K562 (cell line): ENCODE data around the gene LENG8. TPM values are rescaled to one million over a fixed set of nuclear protein-coding genes. Genes with fewer than 3 reads are reported as not detected.
"Not testable (repeated sequence)": the region's sequence is repeated elsewhere in the genome, so short reads cannot be mapped to it uniquely, and the experiment has no call there.

Source experiments
- ATAC-seq: fragments of 200-7000 bp; cut with Tn5 transposase; 3 replicates; pipeline ENCODE4 v1.9.1; 2020; ENCODE audit warnings: moderate library complexity
- BruUV-seq: library from RNA; stranded (reverse); fragments of 400-500 nt; replicated peaks from 2 replicates; lab custom pipeline; 2021; lab: Mats Ljungman, UMichigan
- CTCF ChIA-PET: fragments of 300-600 bp; formaldehyde crosslinking; extraction: SDS; loops from one replicate; lab custom pipeline; 2021; ENCODE audit warnings: low intra/inter-chr PET ratio; lab: Yijun Ruan, JAX
- POLR2A ChIA-PET: fragments of 300-600, 350-650 bp; sonication (Branson Sonifier 250); formaldehyde crosslinking; extraction: SDS; loops from one replicate; lab custom pipeline; 2021; ENCODE audit warnings: antibody characterized with exemption, inconsistent platforms; lab: Yijun Ruan, JAX
- DNase-seq, 4 experiments: peaks; one replicate each; pipeline versions ENCODE4 v3.0.0 to v3.0.0-alpha.2; 2011 to 2018; ENCODE audit warnings: low spot score in 3 of 4, mixed read lengths in 3 of 4; ENCODE audit errors: extremely low read depth in 1 of 4
- FAIRE-seq: peaks from 2 replicates; lab custom pipeline; 2011; peaks lifted over from hg19 to GRCh38; lab: Jason Lieb, UNC
- H2AFZ ChIP-seq: 2 replicates; pipeline ENCODE4 v1.6.0; 2011; ENCODE audit warnings: low read depth, low read length, control low read depth, inconsistent platforms
- H3K27ac ChIP-seq: fragments of 200-600 bp; 3 replicates; pipeline ENCODE4 v1.8.0; 2011; ENCODE audit warnings: low read depth, mild to moderate bottlenecking, control low read depth, inconsistent platforms, low read length, moderate library complexity, mixed read lengths; ENCODE audit errors: extremely low read depth
- H3K27me3 ChIP-seq, 2 experiments: fragments of 300-600 bp in 1 of 2; 2 replicates in 1 of 2; 3 replicates in 1 of 2; pipeline versions ENCODE4 v1.6.0 to v1.8.0; 2011; ENCODE audit warnings: inconsistent platforms in 2 of 2, low read length in 2 of 2, mild to moderate bottlenecking in 1 of 2, mixed read lengths in 1 of 2, moderate library complexity in 1 of 2; ENCODE audit not compliant: control insufficient read depth in 2 of 2, insufficient read depth in 2 of 2
- H3K36me3 ChIP-seq: fragments of 300-600 bp; 3 replicates; pipeline ENCODE4 v1.8.0; 2011; ENCODE audit warnings: mild to moderate bottlenecking, low read length, inconsistent platforms; ENCODE audit not compliant: control insufficient read depth, insufficient read depth
- H3K4me1 ChIP-seq, 2 experiments: fragments of 200-600 bp in 1 of 2; replicated peaks in 1 of 2; 2 replicates in 1 of 2; 3 replicates in 1 of 2; pipeline versions ENCODE4 v1.5.1 to v1.8.0; 2011; ENCODE audit warnings: inconsistent platforms in 2 of 2, low read length in 2 of 2, mild to moderate bottlenecking in 1 of 2, mixed read lengths in 1 of 2, moderate library complexity in 1 of 2; ENCODE audit not compliant: control insufficient read depth in 2 of 2, insufficient read depth in 2 of 2
- H3K4me2 ChIP-seq: 2 replicates; pipeline ENCODE4 v1.6.1; 2011; ENCODE audit warnings: low read length, control low read depth, inconsistent platforms, mixed read lengths; ENCODE audit not compliant: insufficient read depth
- H3K4me3 ChIP-seq: fragments of 200-600 bp; sonication (generic), shearing (Covaris generic); 2 replicates; pipeline ENCODE4 v1.5.1; 2016; ENCODE audit warnings: control low read depth, inconsistent platforms
- H3K79me2 ChIP-seq: fragments of 200-600 bp; 3 replicates; pipeline ENCODE4 v1.8.0; 2011; ENCODE audit warnings: low read length, inconsistent platforms; ENCODE audit not compliant: control insufficient read depth, insufficient read depth
- H3K9ac ChIP-seq, 2 experiments: 2 replicates each; pipeline versions ENCODE4 v1.6.0 to v1.6.1; 2011; ENCODE audit warnings: low read depth in 2 of 2, low read length in 2 of 2, control low read depth in 1 of 2, inconsistent platforms in 1 of 2, mild to moderate bottlenecking in 1 of 2, mixed read lengths in 1 of 2; ENCODE audit not compliant: insufficient read depth in 1 of 2
- H3K9me1 ChIP-seq: one replicate; pipeline ENCODE4 v1.6.0; 2011; ENCODE audit warnings: inconsistent platforms, mild to moderate bottlenecking, low read length, moderate library complexity; ENCODE audit not compliant: control insufficient read depth, insufficient read depth
- H3K9me3 ChIP-seq: replicated peaks from 2 replicates; pipeline ENCODE4 v1.5.1; 2011; ENCODE audit warnings: low read depth, low read length, inconsistent platforms; ENCODE audit not compliant: control insufficient read depth, insufficient read depth
- H4K20me1 ChIP-seq: replicated peaks from 2 replicates; pipeline ENCODE4 v1.6.1; 2011; ENCODE audit warnings: low read length, inconsistent platforms, mixed read lengths; ENCODE audit not compliant: control insufficient read depth, insufficient read depth
- KLF6 ChIP-seq: fragments of 250-450 bp; sonication (Bioruptor Pico); IDR thresholded peaks from 2 replicates; pipeline ENCODE4 v1.4.0; 2020; ENCODE audit warnings: mild to moderate bottlenecking, moderate library complexity, borderline replicate concordance
- MLLT1 ChIP-seq, 2 experiments: fragments of 450-650 bp; IDR thresholded peaks; 2 replicates each; pipeline ENCODE4 v1.6.1; 2016
- MYNN ChIP-seq, 2 experiments: sonication (generic); formaldehyde crosslinking in 1 of 2; IDR thresholded peaks; 2 replicates each; pipeline versions ENCODE4 v1.5.0 to v1.6.1; 2016 to 2020; ENCODE audit warnings: antibody characterized with exemption in 1 of 2, missing genetic modification reagents in 1 of 2
- NFIC ChIP-seq: fragments of 450-650 bp; IDR thresholded peaks from 2 replicates; pipeline ENCODE4 v1.6.1; 2017; ENCODE audit warnings: mild to moderate bottlenecking, inconsistent platforms
- NR3C1 ChIP-seq: sonication (generic); formaldehyde crosslinking; IDR thresholded peaks from 2 replicates; pipeline ENCODE4 v1.8.1; 2022; ENCODE audit warnings: missing genetic modification reagents
- NRF1 ChIP-seq, 2 experiments: fragments of 450-650 bp; IDR thresholded peaks in 1 of 2; conservative IDR thresholded peaks in 1 of 2; 2 replicates each; pipeline ENCODE4 v1.6.1; 2014; ENCODE audit warnings: mild to moderate bottlenecking in 2 of 2
- PML ChIP-seq: IDR thresholded peaks from 2 replicates; pipeline ENCODE4 v1.6.1; 2012; ENCODE audit warnings: low read length, inconsistent platforms
- SETDB1 ChIP-seq: IDR thresholded peaks from one replicate; pipeline ENCODE4 v1.6.1; 2012; ENCODE audit warnings: low read length, control low read depth, inconsistent platforms
- XRCC5 ChIP-seq: fragments of 200-400 bp; formaldehyde crosslinking; IDR thresholded peaks from 2 replicates; pipeline ENCODE4 v1.6.1; 2017; ENCODE audit warnings: low read depth, mild to moderate bottlenecking, low read length
- ZFP30 ChIP-seq: fragments of 250-450 bp; sonication (Bioruptor Pico); IDR thresholded peaks from 2 replicates; pipeline ENCODE4 v1.8.0; 2022; ENCODE audit warnings: moderate library complexity, mild to moderate bottlenecking, inconsistent platforms, borderline replicate concordance
- ZFX ChIP-seq: sonication (generic); formaldehyde crosslinking; IDR thresholded peaks from 2 replicates; pipeline ENCODE4 v1.8.0; 2022; ENCODE audit warnings: mild to moderate bottlenecking, missing genetic modification reagents, moderate library complexity
- ZNF431 ChIP-seq: sonication (generic); formaldehyde crosslinking; IDR thresholded peaks from 2 replicates; pipeline ENCODE4 v1.8.0; 2022; ENCODE audit warnings: mild to moderate bottlenecking, missing genetic modification reagents
- ZNF696 ChIP-seq: fragments of 250-450 bp; sonication (Bioruptor Pico); conservative IDR thresholded peaks from 2 replicates; pipeline ENCODE4 v1.4.0; 2020; ENCODE audit warnings: mild to moderate bottlenecking, moderate library complexity
- ZNF77 ChIP-seq: fragments of 250-450 bp; sonication (Bioruptor Pico); IDR thresholded peaks from 2 replicates; pipeline ENCODE4 v1.5.0; 2020
- WGBS: fragments of 100-300 bp; shearing (Covaris generic); methylation state at CpG from one replicate; pipeline ENCODE4 v1.1.6; 2016; ENCODE audit warnings: low coverage, mixed read lengths; ENCODE audit not compliant: insufficient coverage; ENCODE audit errors: missing lambda C conversion rate; 5-methylcytosine and 5-hydroxymethylcytosine counted together
- in situ Hi-C: fragments of 300-500 bp; cut with MboI; formaldehyde crosslinking; loops from 4 replicates; pipeline ENCODE4 v1.15.0; 2018; ENCODE audit warnings: inconsistent platforms, mixed read lengths
- intact Hi-C: fragments of 100-400 bp; cut with micrococcal nuclease; formaldehyde crosslinking; loops from 2 replicates; pipeline ENCODE4 v1.14.2; 2022
- polyA plus RNA-seq, 8 experiments: library from polyadenylated mRNA; depleted of rRNA in 4 of 8; stranded (reverse) in 5 of 8; unstranded in 3 of 8; fragments of >200 nt; fragmentation: Nextera tagmentation in 2 of 8; fragmentation: Illumina TruSeq in 1 of 8; extraction: Ambion mirVana in 2 of 8; extraction: Trizol in 1 of 8; gene quantifications; 2 replicates each; pipeline versions ENCODE4 v1.2.1 to v1.2.3, GENCODE V29; 2011 to 2014; ENCODE audit warnings: inconsistent platforms in 1 of 8, missing spikeins in 1 of 8
- total RNA-seq, 7 experiments: library from RNA; depleted of rRNA in 6 of 7; stranded (reverse); fragments of >200 nt in 6 of 7; fragmentation: Illumina TruSeq in 2 of 7; extraction: Trizol in 2 of 7; gene quantifications; 2 replicates each; pipeline versions ENCODE4 v1.2.1 to v1.2.3, GENCODE V29; 2011 to 2021; ENCODE audit warnings: low replicate concordance in 1 of 7
- TF ChIP-seq, protein P1 (sequence below): fragments of 450-650 bp; formaldehyde crosslinking; IDR thresholded peaks from 2 replicates; pipeline ENCODE4 v1.4.0; 2020; ENCODE audit warnings: mild to moderate bottlenecking, moderate library complexity

Gene LENG8
- total and polyA plus RNA-seq, 9 of the 15 experiments (the other 6 are each of a cell fraction or from before 2014, with no cell fraction given) = 0.74 to 146 (median 28.1) TPM

DNA sequence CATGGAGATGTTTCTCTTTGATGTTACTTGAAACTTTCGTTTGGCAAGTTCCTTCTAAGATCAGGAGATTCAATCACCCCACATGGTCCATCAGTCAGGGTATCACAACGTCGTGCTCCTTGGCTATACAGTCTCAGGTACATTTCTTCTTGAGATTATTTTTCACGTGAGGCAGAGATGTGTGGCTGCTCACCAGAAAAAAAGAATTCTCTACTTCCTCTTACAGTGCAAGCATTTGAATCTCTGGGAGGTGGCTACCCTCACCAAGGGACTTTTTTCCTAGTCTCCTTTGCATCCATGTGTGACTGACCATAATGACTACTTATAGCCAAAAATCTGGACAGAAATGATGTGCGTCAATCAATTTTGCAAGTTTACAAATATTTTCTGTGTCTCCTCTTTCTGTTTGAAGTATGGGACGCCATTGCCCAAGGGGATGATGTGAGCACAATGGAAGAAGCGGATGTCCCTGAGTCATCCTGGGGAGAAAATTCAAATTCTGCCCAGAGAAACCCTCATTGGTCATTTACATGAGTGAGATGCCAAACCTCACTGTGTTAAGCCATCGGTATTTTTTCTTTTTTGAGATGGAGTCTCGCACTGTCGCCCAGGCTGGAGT lies 45.1 kb downstream of the LENG8 start:
- TF ChIP-seq SETDB1 = no peak
- no peak for TF ChIP-seq MLLT1 (IDR thresholded peaks at IDR 0.05)
- TF ChIP-seq ZNF77 = no peak
- TF ChIP-seq NR3C1 = no peak
- TF ChIP-seq PML = no peak
- TF ChIP-seq, protein P1, sequence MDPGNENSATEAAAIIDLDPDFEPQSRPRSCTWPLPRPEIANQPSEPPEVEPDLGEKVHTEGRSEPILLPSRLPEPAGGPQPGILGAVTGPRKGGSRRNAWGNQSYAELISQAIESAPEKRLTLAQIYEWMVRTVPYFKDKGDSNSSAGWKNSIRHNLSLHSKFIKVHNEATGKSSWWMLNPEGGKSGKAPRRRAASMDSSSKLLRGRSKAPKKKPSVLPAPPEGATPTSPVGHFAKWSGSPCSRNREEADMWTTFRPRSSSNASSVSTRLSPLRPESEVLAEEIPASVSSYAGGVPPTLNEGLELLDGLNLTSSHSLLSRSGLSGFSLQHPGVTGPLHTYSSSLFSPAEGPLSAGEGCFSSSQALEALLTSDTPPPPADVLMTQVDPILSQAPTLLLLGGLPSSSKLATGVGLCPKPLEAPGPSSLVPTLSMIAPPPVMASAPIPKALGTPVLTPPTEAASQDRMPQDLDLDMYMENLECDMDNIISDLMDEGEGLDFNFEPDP = no peak
- no peak for TF ChIP-seq MYNN (IDR thresholded peaks at IDR 0.05)
- TF ChIP-seq MYNN (CRISPR knock-in tag; IDR thresholded peaks at IDR 0.05) = no peak
- TF ChIP-seq NRF1 (conservative IDR thresholded peaks at IDR 0.05 in 1 of 2, IDR thresholded peaks at IDR 0.05 in 1 of 2) = no peak
- TF ChIP-seq KLF6 (CRISPR knock-in tag) = no peak
- no peak for TF ChIP-seq ZFX (CRISPR knock-in tag)
- TF ChIP-seq ZNF431 (CRISPR knock-in tag) = no peak
- no peak for TF ChIP-seq XRCC5
- no peak for TF ChIP-seq ZNF696 (CRISPR knock-in tag)
- TF ChIP-seq ZFP30 (CRISPR knock-in tag) = no peak
- TF ChIP-seq NFIC = no peak
- H4K20me1 ChIP-seq = no peaks in the 10 kb centered on the region; the same call in 1 of the 2 replicates
- DNase-seq = no peak
- in situ Hi-C loops = no loop called here
- H3K9ac ChIP-seq = no peak overlapping the region
- H3K79me2 ChIP-seq = no peaks in the 10 kb centered on the region
- H3K4me2 ChIP-seq = no peak overlapping the region
- no peaks in the 10 kb centered on the region for H3K9me3 ChIP-seq
- no peak overlapping the region for H3K27ac ChIP-seq
- intact Hi-C loops = no loop called here
- no peaks in the 10 kb centered on the region for H3K4me1 ChIP-seq
- BruUV-seq = no TSS peak
- FAIRE-seq = no peak
- no peaks in the 10 kb centered on the region for H3K9me1 ChIP-seq
- H3K4me3 ChIP-seq = no peak overlapping the region
- H2AFZ ChIP-seq = no peak overlapping the region
- H3K36me3 ChIP-seq = no peaks in the 10 kb centered on the region
- WGBS = 0% methylated on average over 10 of the region's 10 CpGs
- no peak for ATAC-seq
- POLR2A ChIA-PET = interaction anchor here (0.6 kb wide), 1 partner anchor 12 kb away, joined by 4 read pairs; no protein-coding TSS in a partner anchor
- H3K27me3 ChIP-seq = peaks cover 19 to 52% of the 10 kb centered on the region in 2 experiments; a peak in 4 of 5 replicates
- CTCF ChIA-PET = no interaction called here

DNA sequence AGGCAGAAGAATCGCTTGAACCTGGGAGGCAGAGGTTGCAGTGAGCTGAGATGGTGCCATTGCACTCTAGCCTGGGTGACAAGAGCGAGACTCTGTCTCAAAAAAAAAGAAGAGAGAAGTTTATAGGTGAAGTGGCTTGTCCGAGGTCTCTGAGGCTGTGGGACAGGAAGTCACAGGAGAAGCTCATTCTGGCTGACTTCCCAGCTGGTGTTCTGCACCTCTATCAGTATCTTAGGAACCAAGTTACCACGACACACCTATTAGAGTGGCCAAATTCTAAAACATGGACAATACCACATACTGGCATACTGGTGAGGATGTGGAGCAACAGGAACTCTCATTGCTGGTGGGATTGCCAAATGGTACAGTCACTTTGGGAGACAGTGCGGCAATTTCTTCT lies 46.3 kb downstream of the LENG8 start:
- DNase-seq, H4K20me1 ChIP-seq, H3K9ac ChIP-seq, H3K36me3 ChIP-seq, H3K9me1 ChIP-seq, H3K4me3 ChIP-seq, BruUV-seq, ATAC-seq, H2AFZ ChIP-seq, FAIRE-seq, intact Hi-C loops, in situ Hi-C loops, H3K9me3 ChIP-seq, H3K79me2 ChIP-seq, H3K4me1 ChIP-seq, POLR2A ChIA-PET, H3K4me2 ChIP-seq, CTCF ChIA-PET, H3K27ac ChIP-seq: not testable (repeated sequence)
- 2% methylated on average over 4 of the region's 5 CpGs for WGBS
- peaks cover 14 to 49% of the 10 kb centered on the region in 2 experiments; a peak in 4 of 5 replicates for H3K27me3 ChIP-seq
